ENCODE results near the gene TRIP10.

DNA sequence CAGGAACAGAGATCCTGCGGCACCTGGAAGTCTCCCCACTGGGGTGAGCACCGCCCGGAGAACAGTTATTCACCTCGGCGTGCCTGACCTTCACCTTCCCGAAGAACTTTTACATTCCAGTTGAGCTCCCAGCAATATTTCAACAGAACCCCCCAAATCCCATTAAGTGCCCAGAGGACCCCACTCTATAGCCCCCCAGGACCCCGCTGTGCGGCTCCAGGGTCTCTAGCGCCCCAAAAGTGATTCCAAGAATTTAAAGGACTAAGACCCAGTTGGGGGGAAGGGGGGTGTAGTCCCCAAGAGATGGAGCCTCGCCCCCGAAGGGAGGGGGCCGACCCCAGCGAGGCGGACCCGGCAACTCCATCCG is 2.6 kb upstream of the TRIP10 start:
- TF ChIP-seq YY1 (IDR thresholded peaks at IDR 0.05; ENCODE audit: insufficient read depth, insufficient read length) (no peak), SUZ12 (IDR thresholded peaks at IDR 0.05; ENCODE audit: extremely low read depth, insufficient read depth, insufficient read length) (no peak), ZNF274 (IDR thresholded peaks at IDR 0.05; ENCODE audit: low read depth, low read length) (no peak)
